ENCODE measurements around the gene ADAP1. TPM values are rescaled to one million over a fixed set of nuclear protein-coding genes. Genes with fewer than 3 reads are reported as not detected.

ADAP1 gene
- total and polyA plus RNA-seq, 2 of the 8 experiments (the other 6 are each of a cell fraction or from before 2014, with no cell fraction given): 5.8 to 6.1 TPM

GRCh38 chr7:970744-971143 is 16.3 kb upstream of the ADAP1 start:
- H3K23ac ChIP-seq (ENCODE audit: insufficient read length): no peak overlapping the region
- 94% methylated on average over 6 of the region's 6 CpGs; no CpG with 5 or more reads in 1 of the 2 experiments for WGBS, 2 experiments (ENCODE audit: extremely low coverage in 1 of 2, insufficient coverage in 1 of 2, insufficient read length in 1 of 2, insufficient replicate concordance in 2 of 2, low coverage in 1 of 2, low lambda C conversion rate in 2 of 2, missing lambda C conversion rate in 1 of 2)

More at GRCh38 chr7:970744-971143, 16.3 kb upstream of the ADAP1 start:
- Histone ChIP-seq H2BK5ac (ENCODE audit: low read depth, low read length) (no peak overlapping the region), H3K23me2 (ENCODE audit: low read depth, low read length) (peaks cover 2% of the 10 kb centered on the region; the same call in 1 of the 2 replicates), H2BK120ac (replicated peaks; ENCODE audit: low read depth, low read length) (no peak overlapping the region), H4K20me1 (replicated peaks in 1 of 2; ENCODE audit: control insufficient read depth in 1 of 2, insufficient read depth in 2 of 2, low read length in 2 of 2) (peaks cover 2 to 23% of the 10 kb centered on the region in 2 experiments), H3K27me3 (replicated peaks in 1 of 4; ENCODE audit: control insufficient read depth in 3 of 4, extremely low read depth in 1 of 4, insufficient read depth in 3 of 4, low read length in 3 of 4) (no peaks in the 10 kb centered on the region), H3K79me2 (ENCODE audit: control insufficient read depth in 1 of 2, insufficient read depth in 2 of 2, low read length in 2 of 2) (peaks cover 4 to 25% of the 10 kb centered on the region in 2 experiments; a peak in 3 of 4 replicates), H3K4me1 (replicated peaks in 1 of 4; ENCODE audit: control insufficient read depth in 3 of 4, insufficient read depth in 4 of 4, low read length in 3 of 4) (peaks cover 0 to 2% (median under 1%) of the 10 kb centered on the region in 4 experiments; a peak in 2 of 7 replicates), H4K5ac (ENCODE audit: insufficient read length, low read depth, low read length) (no peak overlapping the region), H3K14ac (ENCODE audit: insufficient read length) (no peak overlapping the region), H2AK5ac (ENCODE audit: low read depth, low read length) (no peak overlapping the region), H4K8ac (ENCODE audit: extremely low read depth, insufficient read depth, low read length) (0 out of 2 replicates have a peak overlapping the region, but pooled peaks have one; percentile 25), H2BK20ac (ENCODE audit: low read length) (no peak overlapping the region), H2BK12ac (ENCODE audit: low read depth, low read length) (no peak overlapping the region), H3K4me3 (ENCODE audit: extremely low read depth in 1 of 4, insufficient read depth in 2 of 4, low read depth in 3 of 4, low read length in 4 of 4) (no peak overlapping the region), H4K91ac (replicated peaks; ENCODE audit: insufficient read length, low read length) (no peak overlapping the region), H3K9ac (replicated peaks in 1 of 4; ENCODE audit: extremely low read depth in 1 of 4, low read depth in 3 of 4, low read length in 3 of 4) (no peak overlapping the region), H3K27ac (ENCODE audit: low read depth, low read length) (no peak overlapping the region), H3K36me3 (ENCODE audit: control insufficient read depth in 2 of 4, insufficient read depth in 4 of 4, low read length in 3 of 4) (peaks cover 7 to 47% (median 22%) of the 10 kb centered on the region in 4 experiments), H3K79me1 (ENCODE audit: low read depth, low read length) (peaks cover 5% of the 10 kb centered on the region), H3K9me3 (ENCODE audit: insufficient read depth in 2 of 2, low read depth in 1 of 2, low read length in 1 of 2) (no peaks in the 10 kb centered on the region), H3K4me2 (ENCODE audit: insufficient read depth in 1 of 2, low read depth in 2 of 2, low read length in 2 of 2) (no peak overlapping the region), H3K56ac (replicated peaks; ENCODE audit: insufficient read length, low read depth, low read length) (no peak overlapping the region), H2AFZ (ENCODE audit: low read length) (no peak overlapping the region), H3K18ac (ENCODE audit: extremely low read depth, low read length) (no peak overlapping the region), H2BK15ac (ENCODE audit: low read length) (no peak overlapping the region), H3K4ac (replicated peaks; ENCODE audit: insufficient read length, low read depth, low read length) (no peak overlapping the region)
- FAIRE-seq (no peak), DNase-seq (ENCODE audit: low read depth in 1 of 2, low spot score in 2 of 2) (no peak)
- TF ChIP-seq YY1 (IDR thresholded peaks at IDR 0.05; ENCODE audit: low read depth, low read length) (no peak), CHD1 (IDR thresholded peaks at IDR 0.05; ENCODE audit: low read depth, low read length) (no peak), ZNF274 (IDR thresholded peaks at IDR 0.05; ENCODE audit: borderline replicate concordance, extremely low read depth, low read length) (no peak), CTBP2 (IDR thresholded peaks at IDR 0.05; ENCODE audit: borderline replicate concordance, insufficient read depth, insufficient read length, low read length) (no peak), CBX8 (IDR thresholded peaks at IDR 0.05; ENCODE audit: borderline replicate concordance, low read depth, low read length) (no peak), BCL11A (IDR thresholded peaks at IDR 0.05; ENCODE audit: low read depth in 2 of 2, low read length in 2 of 2) (no peak), CREB1 (IDR thresholded peaks at IDR 0.05) (no peak)
- POLR2A ChIA-PET (ENCODE audit: partially characterized antibody): interaction anchor here (0.9 kb wide), 1 partner anchor 8 kb away, joined by 3 read pairs; no protein-coding TSS in a partner anchor
- CTCF ChIA-PET (ENCODE audit: partially characterized antibody): interaction anchor here (0.6 to 1.7 kb wide), 6 partner anchors 13 to 478 kb away, joined by 3 to 5 read pairs (median 3); no protein-coding TSS in a partner anchor
